Subcutaneous abdominal adipose tissue (tissue), 5 donors: ENCODE measurements around the gene ZNF221.

Source experiments
- H3K27ac ChIP-seq: one replicate; pipeline ENCODE4 v1.7.0; 2013; ENCODE audit warnings: low read depth, mild to moderate bottlenecking, inconsistent platforms, low read length, moderate library complexity
- H3K27me3 ChIP-seq, 5 donors: one replicate each; pipeline ENCODE4 v1.7.0; 2013; ENCODE audit warnings: low read length in 5 of 5, inconsistent platforms in 1 of 5; ENCODE audit not compliant: control insufficient read depth in 5 of 5, insufficient read depth in 4 of 5
- H3K36me3 ChIP-seq, 5 donors: one replicate each; pipeline ENCODE4 v1.7.0; 2013; ENCODE audit warnings: low read length in 5 of 5; ENCODE audit not compliant: control insufficient read depth in 5 of 5, insufficient read depth in 5 of 5
- H3K4me1 ChIP-seq, 5 donors: one replicate each; pipeline ENCODE4 v1.7.0; 2013; ENCODE audit warnings: low read length in 5 of 5, mild to moderate bottlenecking in 3 of 5, moderate library complexity in 1 of 5; ENCODE audit not compliant: control insufficient read depth in 5 of 5, insufficient read depth in 5 of 5
- H3K4me3 ChIP-seq, 5 donors: one replicate each; pipeline ENCODE4 v1.7.0; 2013; ENCODE audit warnings: low read length in 5 of 5, low read depth in 1 of 5
- H3K9ac ChIP-seq, 5 donors: one replicate each; pipeline ENCODE4 v1.7.0; 2013; ENCODE audit warnings: low read length in 5 of 5, mild to moderate bottlenecking in 4 of 5, moderate library complexity in 3 of 5
- H3K9me3 ChIP-seq, 5 donors: one replicate each; pipeline ENCODE4 v1.7.0; 2013; ENCODE audit warnings: low read length in 5 of 5; ENCODE audit not compliant: control insufficient read depth in 5 of 5
- donor health status: healthy.
- donor health status: healthy.
- donor health status: healthy.
- donor health status: healthy.
- donor health status: healthy.

Gene ZNF221

DNA sequence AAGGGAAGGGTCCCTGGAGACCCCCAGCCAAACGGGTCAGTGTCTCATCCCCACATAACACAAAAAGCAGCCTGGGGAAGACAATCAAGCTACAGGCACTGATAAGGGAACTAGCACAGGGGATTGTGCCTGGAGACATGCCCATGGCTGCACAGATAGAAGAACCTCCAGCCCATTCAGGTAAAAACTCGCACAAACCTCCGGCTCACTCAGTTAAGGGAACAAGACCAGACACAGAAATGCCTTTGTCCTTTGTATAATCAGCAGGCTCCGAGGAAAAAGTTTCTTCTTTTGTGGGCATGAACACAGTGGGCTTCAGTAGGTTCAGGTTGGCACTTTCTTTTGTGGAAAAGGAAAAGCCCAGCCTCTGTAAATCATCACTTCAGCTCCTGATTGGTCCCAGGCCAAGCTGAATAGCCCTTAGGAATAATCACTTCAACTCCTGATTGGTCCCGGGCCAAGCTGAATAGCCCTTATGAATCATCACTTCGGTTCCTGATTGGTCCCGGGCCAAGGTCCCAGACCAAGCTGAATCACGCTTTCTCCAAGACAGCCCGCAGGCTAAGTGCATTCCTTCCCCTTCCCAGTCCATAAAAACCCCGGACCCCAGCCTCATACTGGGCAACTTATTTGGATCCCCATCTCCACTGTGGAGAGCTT is 46.7 kb downstream of the ZNF221 start:
- Histone ChIP-seq H3K9me3 (peaks cover 16 to 32% (median 25%) of the 10 kb centered on the region in 5 donors), H3K36me3 (peaks cover 33 to 47% (median 38%) of the 10 kb centered on the region in 5 donors)

DNA sequence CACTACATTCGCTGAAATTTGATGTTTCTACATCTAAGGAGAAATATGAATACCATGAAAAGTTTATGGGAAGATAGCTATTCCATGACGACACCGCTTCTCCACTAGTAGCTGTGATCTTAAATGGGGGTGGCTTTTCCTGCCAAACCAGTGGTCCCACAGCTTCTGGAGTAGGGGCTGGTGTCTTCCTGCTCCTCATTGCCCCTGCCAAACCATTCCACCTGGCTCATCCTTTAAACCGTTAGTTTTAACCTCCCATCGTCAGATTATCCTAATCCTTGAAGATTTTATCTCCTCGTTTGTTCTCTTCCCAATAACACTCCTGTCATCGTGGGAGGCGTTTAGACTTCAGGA is 51.2 kb downstream of the ZNF221 start:
- H3K9ac ChIP-seq, result peak overlapping the region; percentile 77 to 93 (median 92)
- no peaks in the 10 kb centered on the region for H3K27me3 ChIP-seq
- H3K36me3 ChIP-seq, result peaks cover 3 to 11% (median 6%) of the 10 kb centered on the region in 5 donors
- peak overlapping the region; percentile 72 for H3K27ac ChIP-seq
- peaks cover 0 to 19% (median 18%) of the 10 kb centered on the region in 5 donors for H3K4me1 ChIP-seq
- H3K4me3 ChIP-seq, result peak overlapping the region; percentile 98 to 99 (median 99)
- peaks cover 12 to 23% (median 18%) of the 10 kb centered on the region in 5 donors for H3K9me3 ChIP-seq

More for the DNA sequence above, 46.7 kb downstream of the ZNF221 start:
- no peak overlapping the region for H3K9ac ChIP-seq
- peaks cover 0 to 8% (median 6%) of the 10 kb centered on the region in 5 donors for H3K4me1 ChIP-seq
- H3K4me3 ChIP-seq, result peak overlapping the region in 1 of 5 donors; percentile 39
- no peak overlapping the region for H3K27ac ChIP-seq
- H3K27me3 ChIP-seq, result no peaks in the 10 kb centered on the region

DNA sequence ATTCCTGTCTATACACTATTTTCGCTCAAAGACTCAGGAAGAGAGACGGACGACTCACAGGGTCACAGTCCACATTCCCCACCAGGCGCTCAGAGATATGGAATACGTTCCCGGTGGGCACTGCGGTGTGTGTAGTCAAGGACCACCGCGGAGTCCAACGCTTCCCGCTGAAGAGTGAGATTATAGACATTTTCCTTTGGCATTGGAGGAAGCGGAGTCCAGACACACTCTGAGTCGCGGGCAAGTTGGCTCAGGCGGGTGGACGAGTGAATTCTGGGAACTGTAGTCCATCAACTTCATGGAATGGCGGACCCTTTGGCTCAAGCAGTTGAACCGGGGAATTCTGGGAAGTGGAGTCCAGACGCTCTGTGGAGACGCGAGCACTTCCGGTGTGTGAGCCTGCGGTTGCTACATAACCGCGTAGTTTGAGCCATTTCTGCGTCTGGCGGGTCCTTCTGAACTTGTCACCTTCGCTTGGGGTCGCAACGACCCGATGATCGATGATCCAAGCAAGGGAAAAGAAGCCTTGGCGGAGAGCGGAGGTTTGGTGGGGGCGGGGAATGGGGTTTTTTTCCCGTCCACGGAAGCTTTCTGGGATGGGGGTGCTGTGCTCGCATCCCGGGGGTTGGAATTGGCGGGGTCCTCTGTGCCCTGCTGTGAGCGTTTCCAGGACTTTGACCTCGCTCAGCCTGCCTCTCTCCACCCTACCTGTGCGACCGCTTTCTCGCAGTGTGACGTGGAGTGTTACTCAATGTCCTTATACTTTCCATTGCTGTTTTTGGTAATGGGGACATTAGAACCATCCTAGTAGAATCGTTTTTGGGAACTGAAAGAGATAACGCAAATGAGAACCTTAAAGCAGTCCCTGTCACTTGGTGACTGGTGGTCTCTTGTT is 51.8 kb downstream of the ZNF221 start, which contains the start of gene ZNF230:
TSS of gene ZNF230 (plus strand) at position 392 of the 895 bp plus-strand sequence. CDS start 4,122 bp downstream, outside the sequence.
- Histone ChIP-seq H3K27me3 (no peaks in the 10 kb centered on the region), H3K9ac (peak within 1 kb of the TSS; percentile 77 to 93 (median 92)), H3K27ac (peak within 1 kb of the TSS; percentile 72), H3K9me3 (peaks cover 8 to 23% (median 21%) of the 10 kb centered on the region in 5 donors), H3K36me3 (peaks cover 9 to 11% (median 9%) of the 10 kb centered on the region in 5 donors), H3K4me1 (peaks cover 0 to 19% (median 18%) of the 10 kb centered on the region in 5 donors), H3K4me3 (peak within 1 kb of the TSS; percentile 98 to 99 (median 99))

DNA sequence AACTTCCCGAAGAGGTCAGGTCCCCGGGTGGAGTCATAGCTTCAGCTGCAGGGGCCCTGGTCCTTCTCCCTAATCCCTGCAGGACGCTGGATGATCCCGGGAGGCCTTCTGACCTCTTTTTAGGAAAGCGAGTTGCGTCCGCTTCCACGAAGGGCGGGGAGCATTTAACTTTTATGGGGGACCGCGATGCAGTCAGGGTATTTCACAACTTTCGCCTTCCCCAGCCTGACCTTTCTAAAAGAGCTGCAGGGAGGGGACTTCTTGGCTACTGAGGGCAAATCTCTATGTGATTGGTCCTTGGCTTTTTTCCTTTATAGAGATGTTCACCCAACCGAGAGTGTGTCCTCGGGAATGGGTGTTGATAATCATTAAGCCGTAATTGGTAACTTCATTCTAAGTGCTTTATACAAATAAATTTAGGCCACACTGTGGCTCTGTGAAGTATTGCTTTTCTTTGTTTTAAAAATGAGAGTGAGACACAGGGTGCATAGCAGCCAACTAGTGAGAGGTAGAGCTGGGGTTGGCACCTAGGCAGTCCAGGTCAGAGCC is 52.5 kb downstream of the ZNF221 start:
- Histone ChIP-seq H3K27me3 (no peaks in the 10 kb centered on the region), H3K9me3 (peaks cover 9 to 26% (median 24%) of the 10 kb centered on the region in 5 donors), H3K4me1 (peaks cover 0 to 19% (median 18%) of the 10 kb centered on the region in 5 donors), H3K36me3 (peaks cover 14 to 19% (median 16%) of the 10 kb centered on the region in 5 donors), H3K27ac (peak overlapping the region; percentile 72), H3K4me3 (peak overlapping the region; percentile 98 to 99 (median 99)), H3K9ac (peak overlapping the region; percentile 71 to 93 (median 92))

DNA sequence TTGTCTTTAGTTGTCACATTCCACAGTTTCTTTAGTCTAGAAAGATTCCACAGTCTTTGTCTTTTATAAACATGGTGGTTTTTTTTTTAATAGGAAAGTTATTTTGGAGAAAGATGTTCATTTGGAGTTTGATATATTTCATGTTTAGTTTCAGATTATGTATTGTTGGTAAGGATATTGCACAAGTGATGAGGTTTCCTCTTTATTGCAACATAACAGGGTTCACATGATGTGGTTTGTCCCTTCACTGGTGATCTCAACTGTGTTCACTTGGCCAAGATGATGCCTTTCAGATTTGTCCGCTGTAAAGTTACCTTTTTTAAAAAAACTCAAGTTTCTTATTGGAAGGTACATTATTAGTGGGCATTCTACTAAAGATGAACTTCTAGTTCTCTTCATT is 54.9 kb downstream of the ZNF221 start:
- Histone ChIP-seq H3K9ac (no peak overlapping the region), H3K36me3 (peaks cover 39 to 41% (median 41%) of the 10 kb centered on the region in 5 donors), H3K27me3 (no peaks in the 10 kb centered on the region), H3K4me3 (no peak overlapping the region), H3K4me1 (peaks cover 0 to 19% (median 18%) of the 10 kb centered on the region in 5 donors), H3K27ac (no peak overlapping the region), H3K9me3 (peaks cover 29 to 50% (median 46%) of the 10 kb centered on the region in 5 donors)

DNA sequence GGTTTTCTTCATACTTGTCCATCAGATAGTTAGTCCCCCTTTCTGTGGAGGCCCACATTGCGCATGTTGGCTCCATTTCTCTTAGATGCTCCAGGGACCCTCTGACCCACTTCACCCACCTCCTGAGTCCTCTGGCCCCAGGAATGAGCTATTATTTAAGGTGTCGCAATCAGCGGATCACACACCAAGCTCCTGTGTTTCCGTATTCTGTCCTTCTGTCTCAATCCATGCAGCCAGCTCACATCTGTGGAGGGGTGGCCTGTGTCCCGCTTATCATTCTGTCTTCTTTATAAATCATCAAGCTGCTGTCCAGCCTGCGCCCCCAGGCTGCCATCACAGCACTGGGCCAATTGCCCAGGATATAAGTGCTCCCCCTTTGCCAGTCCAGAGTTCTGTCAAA is 56.4 kb downstream of the ZNF221 start:
- no peaks in the 10 kb centered on the region for H3K27me3 ChIP-seq
- H3K36me3 ChIP-seq, result peaks cover 50 to 56% (median 54%) of the 10 kb centered on the region in 5 donors
- peak overlapping the region in 3 of 5 donors; percentile 13 to 32 (median 17) for H3K4me3 ChIP-seq
- H3K4me1 ChIP-seq, result peaks cover 0 to 12% (median 11%) of the 10 kb centered on the region in 5 donors
- H3K27ac ChIP-seq, result no peak overlapping the region
- H3K9ac ChIP-seq, result no peak overlapping the region
- peaks cover 42 to 64% (median 58%) of the 10 kb centered on the region in 5 donors for H3K9me3 ChIP-seq

DNA sequence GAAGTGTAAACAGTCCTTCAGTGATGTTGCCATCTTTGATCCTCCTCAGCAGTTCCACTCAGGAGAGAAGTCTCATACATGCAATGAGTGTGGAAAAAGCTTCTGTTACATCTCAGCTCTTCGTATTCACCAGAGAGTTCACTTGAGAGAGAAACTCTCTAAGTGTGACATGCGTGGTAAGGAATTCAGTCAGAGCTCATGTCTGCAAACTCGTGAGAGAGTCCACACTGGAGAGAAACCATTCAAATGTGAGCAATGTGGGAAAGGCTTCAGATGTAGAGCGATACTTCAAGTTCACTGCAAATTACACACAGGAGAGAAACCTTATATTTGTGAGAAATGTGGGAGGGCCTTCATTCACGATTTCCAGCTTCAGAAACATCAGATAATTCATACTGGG is 59.4 kb downstream of the ZNF221 start:
- Histone ChIP-seq H3K27ac (no peak overlapping the region), H3K36me3 (peaks cover 50 to 58% (median 56%) of the 10 kb centered on the region in 5 donors), H3K9me3 (peaks cover 47 to 83% (median 76%) of the 10 kb centered on the region in 5 donors), H3K9ac (no peak overlapping the region), H3K27me3 (no peaks in the 10 kb centered on the region), H3K4me1 (no peaks in the 10 kb centered on the region), H3K4me3 (peak overlapping the region; percentile 3 to 58 (median 53))
